OCI-LY3 (cell line): ENCODE measurements around the gene ERMAP.
A peak's percentile ranks its signal among the peaks of the same experiment; 100 is the strongest.

ENCODE experiments used
- H2AFZ ChIP-seq: fragments of 200-600, 300-600 bp; shearing (Covaris generic); 2 replicates; pipeline ENCODE4 v1.6.0; 2014; ENCODE audit warnings: antibody characterized with exemption, low read depth, low read length
- H3K27ac ChIP-seq: fragments of 200-600, 300-600 bp; sonication (generic); 2 replicates; pipeline ENCODE4 v1.5.1; 2014; ENCODE audit warnings: mild to moderate bottlenecking, low read length, moderate library complexity, mixed read lengths
- H3K27me3 ChIP-seq: fragments of 200-600, 300-600 bp; sonication (generic); 2 replicates; pipeline ENCODE4 v1.6.1; 2014; ENCODE audit warnings: low read depth, low read length, mixed read lengths
- H3K36me3 ChIP-seq: fragments of 200-600, 300-600 bp; sonication (generic); replicated peaks from 2 replicates; pipeline ENCODE3; 2014; ENCODE audit warnings: low read depth, low read length, mixed read lengths
- H3K4me1 ChIP-seq: fragments of 300-600, 200-600 bp; sonication (generic); 2 replicates; pipeline ENCODE4 v1.6.1; 2014; ENCODE audit warnings: low read length, mixed read lengths
- H3K4me2 ChIP-seq: fragments of 200-600, 300-600 bp; sonication (generic); 2 replicates; pipeline ENCODE4 v1.6.1; 2014; ENCODE audit warnings: low read length, mixed read lengths
- H3K4me3 ChIP-seq: fragments of 300-600, 200-600 bp; sonication (generic); 2 replicates; pipeline ENCODE4 v1.5.1; 2014; ENCODE audit warnings: antibody characterized with exemption, mild to moderate bottlenecking, low read length, moderate library complexity
- H3K79me2 ChIP-seq: fragments of 300-600, 200-600 bp; shearing (Covaris generic); 2 replicates; pipeline ENCODE4 v1.6.1; 2014; ENCODE audit warnings: mild to moderate bottlenecking, low read length, mixed read lengths
- H3K9ac ChIP-seq: fragments of 300-600, 200-600 bp; shearing (Covaris generic); 2 replicates; pipeline ENCODE4 v1.6.0; 2014; ENCODE audit warnings: mild to moderate bottlenecking, low read length, moderate library complexity
- H3K9me3 ChIP-seq: fragments of 200-600, 300-600 bp; shearing (Covaris generic); 2 replicates; pipeline ENCODE4 v1.6.1; 2014; ENCODE audit warnings: low read length, mixed read lengths; ENCODE audit not compliant: insufficient read depth
- H4K20me1 ChIP-seq: fragments of 200-600, 300-600 bp; sonication (generic); 2 replicates; pipeline ENCODE4 v1.6.1; 2016; ENCODE audit warnings: low read length, mixed read lengths; ENCODE audit not compliant: insufficient read depth
- EZH2phosphoT487 ChIP-seq: fragments of 200-600 bp; shearing (Covaris generic); IDR thresholded peaks from 2 replicates; pipeline ENCODE4 v1.6.1; 2018; ENCODE audit warnings: antibody characterized with exemption, mixed run types, low read depth
- TF ChIP-seq, protein P1 (sequence below): fragments of 200-600, 300-600 bp; sonication (generic); IDR thresholded peaks from 2 replicates; pipeline ENCODE4 v1.5.1; 2014; ENCODE audit warnings: antibody characterized with exemption, low read length, low read depth

ERMAP gene

DNA sequence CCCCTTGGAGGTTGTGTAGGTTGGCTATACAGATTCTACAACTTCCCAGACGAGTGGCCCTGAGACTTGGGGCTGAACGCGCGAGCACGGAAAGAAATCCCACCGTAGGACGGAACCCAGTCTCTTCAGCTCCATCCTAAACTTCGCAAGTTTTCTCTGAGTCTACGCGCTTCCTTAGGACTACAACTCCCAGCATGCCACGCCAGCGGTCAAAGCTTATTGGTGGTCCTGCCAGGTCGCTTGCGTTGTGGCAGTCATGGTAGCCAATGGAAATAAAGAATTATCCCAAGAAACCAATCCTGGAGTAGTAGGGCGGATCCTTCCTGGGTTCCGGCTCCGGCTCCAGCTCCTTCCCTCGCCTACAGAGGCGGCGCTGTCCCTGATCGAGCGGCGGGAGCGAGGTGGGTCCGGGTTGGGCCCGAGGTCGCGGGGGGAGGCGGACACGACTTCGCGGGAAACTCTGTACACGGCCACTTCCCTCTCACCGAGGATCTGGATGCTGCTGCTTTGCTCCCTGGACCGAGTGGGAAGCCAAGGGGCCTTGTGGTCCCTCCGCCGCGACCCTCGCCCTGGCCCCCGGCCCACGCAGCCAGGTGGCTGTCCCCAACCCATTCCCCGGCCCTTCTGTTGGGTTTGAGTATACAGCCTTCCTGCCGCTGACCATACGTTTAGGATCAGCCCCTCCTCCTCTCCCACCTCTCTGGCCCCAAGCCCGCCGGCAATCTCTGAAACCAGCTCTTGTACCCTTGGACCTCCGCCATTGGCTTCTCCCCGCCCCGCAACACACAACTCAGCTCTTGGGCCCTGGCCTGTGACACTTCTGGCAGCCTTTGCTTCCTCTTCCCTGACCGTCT, 29.6 kb downstream of the ERMAP start, which contains the start of gene ZNF691:
Gene ZNF691 (plus strand): TSS at position 357 of the 854 bp plus-strand sequence. CDS start 3,046 bp downstream, outside the sequence.
- H3K4me3 ChIP-seq = peak within 1 kb of the TSS; percentile 88
- H3K27me3 ChIP-seq = no peaks in the 10 kb centered on the region
- H3K9me3 ChIP-seq = no peaks in the 10 kb centered on the region
- no peaks in the 10 kb centered on the region for H4K20me1 ChIP-seq
- peak within 1 kb of the TSS; percentile 91 for H3K9ac ChIP-seq
- peak within 1 kb of the TSS; percentile 97 for H2AFZ ChIP-seq
- H3K79me2 ChIP-seq = peaks cover 21% of the 10 kb centered on the region
- H3K4me1 ChIP-seq = peaks cover 13% of the 10 kb centered on the region
- H3K36me3 ChIP-seq = peaks cover 13% of the 10 kb centered on the region
- peak within 1 kb of the TSS; percentile 41 for H3K27ac ChIP-seq
- peak within 1 kb of the TSS; percentile 90 for H3K4me2 ChIP-seq
- TF ChIP-seq, protein P1, sequence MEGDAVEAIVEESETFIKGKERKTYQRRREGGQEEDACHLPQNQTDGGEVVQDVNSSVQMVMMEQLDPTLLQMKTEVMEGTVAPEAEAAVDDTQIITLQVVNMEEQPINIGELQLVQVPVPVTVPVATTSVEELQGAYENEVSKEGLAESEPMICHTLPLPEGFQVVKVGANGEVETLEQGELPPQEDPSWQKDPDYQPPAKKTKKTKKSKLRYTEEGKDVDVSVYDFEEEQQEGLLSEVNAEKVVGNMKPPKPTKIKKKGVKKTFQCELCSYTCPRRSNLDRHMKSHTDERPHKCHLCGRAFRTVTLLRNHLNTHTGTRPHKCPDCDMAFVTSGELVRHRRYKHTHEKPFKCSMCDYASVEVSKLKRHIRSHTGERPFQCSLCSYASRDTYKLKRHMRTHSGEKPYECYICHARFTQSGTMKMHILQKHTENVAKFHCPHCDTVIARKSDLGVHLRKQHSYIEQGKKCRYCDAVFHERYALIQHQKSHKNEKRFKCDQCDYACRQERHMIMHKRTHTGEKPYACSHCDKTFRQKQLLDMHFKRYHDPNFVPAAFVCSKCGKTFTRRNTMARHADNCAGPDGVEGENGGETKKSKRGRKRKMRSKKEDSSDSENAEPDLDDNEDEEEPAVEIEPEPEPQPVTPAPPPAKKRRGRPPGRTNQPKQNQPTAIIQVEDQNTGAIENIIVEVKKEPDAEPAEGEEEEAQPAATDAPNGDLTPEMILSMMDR = peak; percentile 30; the same call in 1 of the 2 replicates
- TF ChIP-seq EZH2phosphoT487 = no peak

DNA sequence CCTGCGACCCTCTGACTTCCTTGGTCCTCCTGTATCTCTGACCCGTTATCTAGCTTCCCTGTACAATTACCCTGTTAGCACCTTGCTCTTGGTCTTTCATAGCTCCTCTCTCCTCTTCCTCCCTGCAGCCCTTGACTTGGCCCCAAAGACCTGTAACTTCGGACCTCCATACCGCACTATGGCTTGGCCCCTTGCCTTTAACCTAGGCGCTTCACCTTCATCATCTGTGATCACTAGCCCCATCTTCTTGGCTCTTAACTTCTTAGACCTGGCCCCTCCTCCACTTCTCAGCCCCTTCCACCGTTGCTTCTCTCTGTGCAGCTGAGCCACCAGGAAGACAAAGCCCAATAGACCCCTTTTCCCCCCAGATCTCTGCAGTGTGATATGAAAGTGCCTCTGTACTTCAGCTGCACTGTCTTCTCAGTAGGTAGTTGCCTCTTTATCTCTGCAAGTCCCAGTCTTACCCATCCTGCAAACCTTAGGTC, 30.2 kb downstream of the ERMAP start:
- peaks cover 21% of the 10 kb centered on the region for H3K79me2 ChIP-seq
- TF ChIP-seq, protein P1 = no peak
- TF ChIP-seq EZH2phosphoT487 = no peak
- H3K4me2 ChIP-seq = peak overlapping the region; percentile 90
- peaks cover 15% of the 10 kb centered on the region for H3K36me3 ChIP-seq
- H3K9ac ChIP-seq = peak overlapping the region; percentile 91
- no peaks in the 10 kb centered on the region for H3K9me3 ChIP-seq
- no peak overlapping the region for H2AFZ ChIP-seq
- H4K20me1 ChIP-seq = no peaks in the 10 kb centered on the region
- H3K27me3 ChIP-seq = no peaks in the 10 kb centered on the region
- peak overlapping the region; percentile 41 for H3K27ac ChIP-seq
- H3K4me3 ChIP-seq = peak overlapping the region; percentile 88
- peaks cover 15% of the 10 kb centered on the region for H3K4me1 ChIP-seq

DNA sequence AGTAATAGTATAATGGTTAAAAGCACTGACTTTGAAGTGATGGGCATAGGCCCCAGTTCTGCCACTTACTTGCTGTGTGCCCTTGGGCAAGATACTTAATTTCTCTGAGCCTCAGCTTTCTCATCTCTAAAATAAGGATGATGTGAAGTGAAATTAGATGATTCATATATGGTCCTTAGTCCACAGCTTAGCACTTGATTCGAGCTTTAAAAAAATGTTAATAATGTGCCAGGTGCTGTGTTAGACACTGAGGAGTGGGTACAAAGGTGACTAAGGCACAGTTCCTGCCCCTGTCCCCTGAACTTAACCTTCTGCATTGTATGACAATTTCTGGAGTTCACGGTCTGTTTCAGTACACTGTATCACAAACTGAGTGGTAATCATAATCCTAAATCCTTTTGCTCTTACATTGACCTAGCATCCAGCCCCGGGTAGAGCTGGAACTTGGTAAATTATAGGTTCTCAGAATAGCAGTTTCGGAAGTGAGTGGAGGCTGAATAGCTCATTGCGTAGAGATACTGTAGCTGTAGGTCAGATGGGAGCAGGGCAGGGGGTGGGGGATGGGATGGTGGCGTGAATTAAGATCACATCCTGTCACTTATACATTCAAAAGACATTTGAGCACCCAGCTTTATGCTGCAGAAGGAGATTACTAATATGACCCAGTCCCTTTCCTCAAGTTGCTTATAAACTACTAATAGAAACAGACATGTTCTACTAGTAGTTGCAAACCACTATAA, 31.0 kb downstream of the ERMAP start:
- H3K4me2 ChIP-seq = peak overlapping the region; percentile 90
- peaks cover 15% of the 10 kb centered on the region for H3K36me3 ChIP-seq
- no peaks in the 10 kb centered on the region for H3K27me3 ChIP-seq
- H2AFZ ChIP-seq = no peak overlapping the region
- TF ChIP-seq, protein P1 = no peak
- TF ChIP-seq EZH2phosphoT487 = no peak
- peak overlapping the region; percentile 88 for H3K4me3 ChIP-seq
- H4K20me1 ChIP-seq = no peaks in the 10 kb centered on the region
- H3K27ac ChIP-seq = peak overlapping the region; percentile 41; the same call in 1 of the 2 replicates
- H3K79me2 ChIP-seq = peaks cover 21% of the 10 kb centered on the region
- H3K9ac ChIP-seq = peak overlapping the region; percentile 91; the same call in 1 of the 2 replicates
- H3K9me3 ChIP-seq = no peaks in the 10 kb centered on the region
- peaks cover 21% of the 10 kb centered on the region for H3K4me1 ChIP-seq
